ENCODE data around the gene ERC2.

ERC2 gene

DNA sequence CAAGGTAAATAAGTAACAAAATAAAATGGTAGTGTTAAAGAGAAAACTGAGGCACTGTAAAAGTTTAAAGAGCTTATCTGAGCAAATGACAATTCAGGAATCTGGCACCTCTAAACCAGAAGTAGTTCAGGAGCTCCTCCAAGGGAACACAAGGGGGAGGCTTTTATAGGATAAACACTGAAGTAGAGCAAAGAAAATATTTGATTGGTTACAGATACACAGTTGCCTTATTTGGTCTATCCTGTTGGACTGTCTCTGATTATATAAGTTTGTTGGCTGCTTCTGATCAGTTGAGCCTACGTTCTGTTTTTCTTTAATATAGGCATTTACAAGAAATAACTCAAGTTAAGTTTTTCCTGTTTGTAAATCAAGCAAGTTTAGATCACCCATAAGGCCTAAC is 146.9 kb downstream of the ERC2 start:
- TF ChIP-seq, protein P1, sequence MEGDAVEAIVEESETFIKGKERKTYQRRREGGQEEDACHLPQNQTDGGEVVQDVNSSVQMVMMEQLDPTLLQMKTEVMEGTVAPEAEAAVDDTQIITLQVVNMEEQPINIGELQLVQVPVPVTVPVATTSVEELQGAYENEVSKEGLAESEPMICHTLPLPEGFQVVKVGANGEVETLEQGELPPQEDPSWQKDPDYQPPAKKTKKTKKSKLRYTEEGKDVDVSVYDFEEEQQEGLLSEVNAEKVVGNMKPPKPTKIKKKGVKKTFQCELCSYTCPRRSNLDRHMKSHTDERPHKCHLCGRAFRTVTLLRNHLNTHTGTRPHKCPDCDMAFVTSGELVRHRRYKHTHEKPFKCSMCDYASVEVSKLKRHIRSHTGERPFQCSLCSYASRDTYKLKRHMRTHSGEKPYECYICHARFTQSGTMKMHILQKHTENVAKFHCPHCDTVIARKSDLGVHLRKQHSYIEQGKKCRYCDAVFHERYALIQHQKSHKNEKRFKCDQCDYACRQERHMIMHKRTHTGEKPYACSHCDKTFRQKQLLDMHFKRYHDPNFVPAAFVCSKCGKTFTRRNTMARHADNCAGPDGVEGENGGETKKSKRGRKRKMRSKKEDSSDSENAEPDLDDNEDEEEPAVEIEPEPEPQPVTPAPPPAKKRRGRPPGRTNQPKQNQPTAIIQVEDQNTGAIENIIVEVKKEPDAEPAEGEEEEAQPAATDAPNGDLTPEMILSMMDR (IDR thresholded peaks at IDR 0.05), result no peak
- TF ChIP-seq ZFX (IDR thresholded peaks at IDR 0.05; ENCODE audit: borderline replicate concordance), result no peak
- no peak overlapping the region for H3K27ac ChIP-seq

DNA sequence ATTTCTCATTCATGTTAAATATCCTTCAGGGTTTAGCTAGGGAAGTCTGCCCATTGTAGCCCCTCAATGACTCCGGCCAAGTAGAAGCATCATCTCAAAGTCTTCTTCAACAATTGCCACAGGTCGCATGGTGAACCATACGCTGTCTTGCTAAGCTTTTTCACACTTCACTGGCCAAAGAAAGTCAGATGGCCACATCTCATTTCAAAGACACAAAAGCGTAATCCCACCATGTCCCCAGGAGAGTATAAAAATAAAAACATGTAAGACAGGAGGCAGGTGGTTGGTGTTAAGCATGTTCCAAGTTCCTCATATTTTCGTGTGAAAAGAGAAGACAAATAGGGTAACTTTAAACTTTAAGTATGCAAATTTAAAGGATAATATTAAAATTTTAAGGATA is 147.4 kb downstream of the ERC2 start:
- H3K27ac ChIP-seq, result no peak overlapping the region
- TF ChIP-seq, protein P1 (IDR thresholded peaks at IDR 0.05), result no peak
- TF ChIP-seq ZFX (IDR thresholded peaks at IDR 0.05; ENCODE audit: borderline replicate concordance), result no peak

DNA sequence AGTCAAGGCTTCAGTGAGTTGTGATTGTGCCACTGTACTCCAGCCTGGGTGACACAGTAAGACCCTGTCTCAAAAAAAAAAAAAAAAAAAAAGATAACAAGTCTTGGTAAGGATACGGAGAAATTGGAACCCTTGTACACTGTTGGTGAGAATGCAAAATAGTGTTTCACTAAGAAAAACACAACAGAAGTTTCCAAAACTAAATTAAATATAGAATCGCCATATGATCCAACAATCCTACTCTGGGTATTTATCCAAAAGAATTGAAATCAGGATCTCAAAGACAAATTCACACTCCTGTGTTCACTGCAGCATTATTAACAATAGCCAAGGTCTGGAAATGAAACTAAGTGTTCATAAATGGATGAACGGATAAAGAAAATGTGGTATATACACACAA is 149.4 kb downstream of the ERC2 start:
- H3K27ac ChIP-seq, result no peak overlapping the region
- TF ChIP-seq ZFX (IDR thresholded peaks at IDR 0.05; ENCODE audit: borderline replicate concordance), result no peak
- TF ChIP-seq, protein P1 (IDR thresholded peaks at IDR 0.05), result no peak

DNA sequence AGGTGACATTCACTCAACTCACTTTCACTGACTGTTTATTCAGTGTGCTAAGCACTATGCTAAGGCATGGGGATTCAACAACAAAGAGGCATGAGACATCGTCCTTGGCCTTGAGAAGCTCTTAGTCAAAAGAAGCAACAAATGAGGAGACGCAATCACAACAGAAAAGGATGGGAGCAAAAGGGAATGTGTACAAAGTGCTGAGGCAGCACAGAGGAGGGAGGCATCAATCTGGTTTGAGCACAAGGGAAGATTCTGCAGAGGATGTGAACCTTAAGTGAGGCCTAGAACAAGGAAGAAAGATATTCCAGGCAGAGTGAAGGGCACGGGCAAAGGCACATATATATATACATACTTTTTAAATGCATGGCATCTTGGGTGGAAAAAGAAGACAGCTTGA is 151.3 kb downstream of the ERC2 start:
- no peak overlapping the region for H3K27ac ChIP-seq
- TF ChIP-seq, protein P1 (IDR thresholded peaks at IDR 0.05), result no peak
- no peak for TF ChIP-seq ZFX (IDR thresholded peaks at IDR 0.05; ENCODE audit: borderline replicate concordance)

DNA sequence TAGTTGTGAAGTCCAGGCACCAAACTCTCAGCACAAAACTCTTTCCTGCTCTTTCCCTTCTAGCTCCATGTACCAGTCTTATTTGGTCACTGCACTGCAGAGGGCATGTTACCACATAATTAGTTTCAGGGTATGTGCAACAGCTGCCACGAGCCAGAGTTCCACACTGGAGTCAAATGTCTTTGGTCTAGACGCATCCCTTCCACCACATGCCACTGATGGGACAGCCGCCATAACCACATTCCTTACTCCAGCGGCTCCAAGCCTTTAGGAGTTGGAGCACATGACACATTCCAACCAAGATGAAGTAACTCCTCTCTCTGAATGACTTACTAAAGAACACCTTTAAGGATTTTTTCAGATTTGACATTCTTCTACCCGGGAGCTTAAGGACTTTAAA is 153.4 kb downstream of the ERC2 start:
- H3K27ac ChIP-seq, result no peak overlapping the region
- TF ChIP-seq ZFX (IDR thresholded peaks at IDR 0.05; ENCODE audit: borderline replicate concordance), result no peak
- TF ChIP-seq, protein P1 (IDR thresholded peaks at IDR 0.05), result no peak

DNA sequence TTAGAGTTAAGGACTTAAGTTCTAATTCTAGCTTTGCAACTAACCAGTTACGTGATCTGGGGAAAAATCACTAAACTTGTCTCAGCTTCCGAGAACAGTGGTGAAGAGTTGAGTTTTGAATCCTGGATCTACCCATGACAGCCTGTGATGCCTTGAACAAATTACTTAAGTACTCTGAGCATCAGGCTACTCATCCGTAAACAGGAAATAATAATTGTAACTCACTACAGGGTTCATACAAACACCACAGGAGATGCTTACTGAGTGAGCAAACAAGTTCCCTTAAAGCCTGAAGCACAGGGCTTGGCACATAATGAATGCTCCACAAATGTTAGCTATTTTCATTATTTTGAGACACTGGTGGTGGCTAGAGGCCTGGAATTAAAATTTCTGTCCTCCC is 158.8 kb downstream of the ERC2 start:
- no peak for TF ChIP-seq ZFX (IDR thresholded peaks at IDR 0.05; ENCODE audit: borderline replicate concordance)
- TF ChIP-seq, protein P1 (IDR thresholded peaks at IDR 0.05), result no peak
- H3K27ac ChIP-seq, result no peak overlapping the region

DNA sequence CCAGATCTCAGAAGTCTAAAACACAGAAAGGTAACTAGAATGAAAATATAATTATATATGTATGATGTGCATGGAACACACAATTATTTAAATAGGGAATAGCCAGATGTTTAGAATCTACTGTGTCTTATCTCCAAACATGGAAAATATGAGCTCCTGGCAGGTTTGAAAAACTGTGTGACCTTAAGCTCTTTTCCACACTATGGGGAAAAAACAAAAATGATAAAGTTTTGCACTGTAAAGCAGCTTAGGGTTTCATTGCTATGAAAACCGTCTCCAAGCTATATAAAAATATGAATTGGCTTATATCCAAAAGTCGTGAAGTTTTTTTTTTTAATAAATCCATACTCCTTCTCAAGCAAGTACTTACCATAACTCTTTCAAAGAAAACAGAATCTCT is 159.8 kb downstream of the ERC2 start:
- TF ChIP-seq, protein P1 (IDR thresholded peaks at IDR 0.05), result no peak
- H3K27ac ChIP-seq, result no peak overlapping the region

Data from 22Rv1 (cell line).